GM12891 (cell line): ENCODE results near the gene METTL6.

Experiments
- PAX5 ChIP-seq: IDR thresholded peaks from 2 replicates; pipeline ENCODE4 v1.6.1; 2011; ENCODE audit warnings: low read length, moderate library complexity, mild to moderate bottlenecking; ENCODE audit not compliant: insufficient read depth, severe bottlenecking
- POLR2A ChIP-seq: IDR thresholded peaks from 2 replicates; pipeline ENCODE4 v1.6.1; 2011; ENCODE audit warnings: low read depth, low read length, control low read depth
- POLR2AphosphoS5 ChIP-seq: IDR thresholded peaks from 2 replicates; pipeline ENCODE4 v1.6.1; 2011; ENCODE audit warnings: low read depth, low read length, control low read depth
- POU2F2 ChIP-seq: IDR thresholded peaks from 2 replicates; pipeline ENCODE4 v1.6.1; 2011; ENCODE audit warnings: low read depth, mild to moderate bottlenecking, control low read depth, low read length, moderate library complexity
- SPI1 ChIP-seq: IDR thresholded peaks from 2 replicates; pipeline ENCODE4 v1.6.1; 2011; ENCODE audit warnings: low read depth, low read length, control low read depth
- TAF1 ChIP-seq: IDR thresholded peaks from 2 replicates; pipeline ENCODE4 v1.6.1; 2011; ENCODE audit warnings: low read depth, low read length, control low read depth

DNA sequence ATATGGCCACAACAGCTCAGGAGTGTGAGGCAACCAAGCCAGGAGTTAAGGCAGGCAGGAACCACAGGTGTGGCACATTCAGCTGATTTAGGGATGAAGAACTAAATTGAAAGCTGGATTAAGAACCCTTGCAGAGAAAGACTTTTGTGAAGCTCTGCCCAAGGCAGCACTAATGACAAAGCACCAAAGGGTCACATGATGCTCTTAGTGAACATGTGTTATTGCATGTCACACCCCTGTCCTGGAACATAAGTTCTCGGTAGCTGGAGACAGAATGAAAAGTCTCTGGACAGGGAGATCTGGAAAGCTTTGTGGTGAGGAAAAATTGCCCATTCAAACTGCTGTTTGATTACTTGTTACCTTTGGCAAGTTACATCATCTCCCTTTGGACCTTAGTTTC lies 3.3 kb upstream of the METTL6 start:
- TF ChIP-seq POLR2A (no peak), SPI1 (no peak), PAX5 (no peak), TAF1 (no peak), POLR2AphosphoS5 (no peak), POU2F2 (no peak)
